Tibial nerve (tissue), 3 donors: Measurements from ENCODE around the gene LZTS3.

Experiments used
- POLR2A ChIP-seq, 2 donors: fragments of 450-650 bp; IDR thresholded peaks; one replicate each; pipeline ENCODE4 v1.6.1; 2017; ENCODE audit warnings: antibody characterized with exemption in 2 of 2, mild to moderate bottlenecking in 2 of 2, moderate library complexity in 2 of 2
- TF ChIP-seq, protein P1 (sequence below), 5 experiments: fragments of 200-600 bp in 3 of 5; fragments of 450-650 bp in 2 of 5; sonication (generic) in 3 of 5; IDR thresholded peaks; one replicate each; pipeline ENCODE4 v1.5.1; 2016 to 2019; ENCODE audit warnings: antibody characterized with exemption in 5 of 5, mild to moderate bottlenecking in 3 of 5, moderate library complexity in 2 of 5

DNA sequence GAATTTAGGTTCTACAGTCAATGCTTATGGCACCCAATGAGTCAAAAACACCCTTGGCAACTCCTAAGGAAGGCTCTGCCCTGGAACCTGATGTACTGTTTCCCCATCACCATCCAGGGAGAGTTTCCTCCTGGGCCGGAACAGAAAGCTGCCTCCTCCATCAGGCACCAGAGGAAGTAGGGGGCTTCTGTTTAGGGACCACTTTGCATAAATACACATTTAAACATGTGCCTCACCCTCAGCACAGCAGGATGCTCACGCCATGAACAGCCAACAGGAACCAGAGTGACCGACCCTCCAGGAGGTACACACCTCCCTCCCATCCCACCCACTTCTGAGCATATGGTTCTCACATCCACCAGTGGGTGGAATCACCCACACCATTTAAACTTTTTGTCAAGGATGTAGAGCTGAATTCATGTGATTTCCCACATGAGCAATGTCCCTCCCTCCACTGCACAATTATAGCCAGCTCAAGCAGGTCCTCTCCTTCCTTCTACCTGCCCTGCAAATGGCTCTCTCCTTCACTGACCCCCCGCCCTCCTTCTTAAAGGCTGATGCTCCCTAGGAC lies 16.3 kb upstream of the LZTS3 start:
- no peak for TF ChIP-seq POLR2A (IDR thresholded peaks at IDR 0.05)
- TF ChIP-seq, protein P1, sequence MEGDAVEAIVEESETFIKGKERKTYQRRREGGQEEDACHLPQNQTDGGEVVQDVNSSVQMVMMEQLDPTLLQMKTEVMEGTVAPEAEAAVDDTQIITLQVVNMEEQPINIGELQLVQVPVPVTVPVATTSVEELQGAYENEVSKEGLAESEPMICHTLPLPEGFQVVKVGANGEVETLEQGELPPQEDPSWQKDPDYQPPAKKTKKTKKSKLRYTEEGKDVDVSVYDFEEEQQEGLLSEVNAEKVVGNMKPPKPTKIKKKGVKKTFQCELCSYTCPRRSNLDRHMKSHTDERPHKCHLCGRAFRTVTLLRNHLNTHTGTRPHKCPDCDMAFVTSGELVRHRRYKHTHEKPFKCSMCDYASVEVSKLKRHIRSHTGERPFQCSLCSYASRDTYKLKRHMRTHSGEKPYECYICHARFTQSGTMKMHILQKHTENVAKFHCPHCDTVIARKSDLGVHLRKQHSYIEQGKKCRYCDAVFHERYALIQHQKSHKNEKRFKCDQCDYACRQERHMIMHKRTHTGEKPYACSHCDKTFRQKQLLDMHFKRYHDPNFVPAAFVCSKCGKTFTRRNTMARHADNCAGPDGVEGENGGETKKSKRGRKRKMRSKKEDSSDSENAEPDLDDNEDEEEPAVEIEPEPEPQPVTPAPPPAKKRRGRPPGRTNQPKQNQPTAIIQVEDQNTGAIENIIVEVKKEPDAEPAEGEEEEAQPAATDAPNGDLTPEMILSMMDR (IDR thresholded peaks at IDR 0.05): no peak
